NCI-H146 treated with DMSO at 0.1 percent for 48 hours (cell line): ENCODE data around the gene PTCH1.

ENCODE experiments used
- DNase-seq: peaks from one replicate; lab custom pipeline; 2025; ENCODE audit not compliant: unreplicated experiment; lab: John Stamatoyannopoulos, UW

The PTCH1 gene

GRCh38 chr9:95516734-95517558 is at the start of gene PTCH1:
PTCH1 (minus strand) TSS chr9:95516971.
- DNase-seq, result no peak

DNA sequence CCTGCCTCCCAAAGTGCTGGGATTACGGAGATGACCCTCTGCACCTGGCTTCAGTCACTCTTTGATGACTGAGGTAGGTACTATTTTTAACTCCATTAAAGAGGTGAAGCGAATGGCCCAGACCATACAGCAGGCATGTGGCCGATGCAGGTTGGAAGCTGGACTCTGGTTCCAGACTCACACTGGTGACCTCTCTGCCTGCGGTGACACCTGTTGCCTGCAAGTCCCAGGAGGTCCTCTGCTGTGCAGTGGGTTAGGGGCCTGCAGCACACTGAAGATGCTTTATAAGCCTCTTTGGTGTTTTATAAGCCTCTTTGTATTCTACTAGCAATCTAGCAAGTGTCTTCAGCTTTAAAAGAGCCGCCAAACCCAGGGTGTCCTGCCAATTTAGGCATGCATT is 49.2 kb upstream of the PTCH1 start:
- no peak for DNase-seq

DNA sequence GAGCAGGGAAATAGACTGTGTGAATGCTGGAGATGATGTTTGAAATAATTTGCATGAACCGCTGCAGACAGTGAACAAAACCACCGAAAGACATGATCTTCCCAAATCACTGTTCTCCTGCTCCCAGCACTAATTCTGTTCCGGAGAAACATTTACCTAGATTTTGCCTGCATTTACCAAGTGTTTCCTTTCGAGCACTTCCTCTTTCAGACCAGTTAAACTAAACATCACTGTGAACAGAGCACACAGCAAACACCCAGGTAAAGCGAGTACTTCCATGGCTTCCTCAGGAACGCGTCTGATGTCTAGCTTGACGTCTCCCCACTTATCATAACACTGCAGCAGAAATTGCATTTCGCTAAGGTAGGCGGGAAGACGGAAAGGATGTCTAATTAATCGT is 45.1 kb upstream of the PTCH1 start:
- DNase-seq, result no peak

DNA sequence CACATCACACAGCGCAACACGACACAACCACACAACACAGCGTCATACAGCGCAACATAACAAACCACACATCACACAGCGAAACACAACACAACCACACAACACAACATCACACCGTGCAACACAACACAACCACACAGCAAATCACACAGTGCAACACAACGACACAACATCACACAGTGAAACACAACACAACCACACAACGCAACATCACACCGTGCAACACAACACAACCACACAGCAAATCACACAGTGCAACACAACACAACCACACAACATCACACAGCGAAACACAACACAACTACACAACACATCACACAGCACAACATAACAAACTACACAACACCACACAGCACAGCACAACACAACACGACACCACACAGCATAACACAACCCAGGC is 40.4 kb upstream of the PTCH1 start:
- no peak for DNase-seq

GRCh38 chr9:95556521-95556920 is 39.8 kb upstream of the PTCH1 start:
- no peak for DNase-seq

- no peak for DNase-seq
Measured at GRCh38 chr9:95552814-95553546, 36.2 kb upstream of the PTCH1 start.

DNA sequence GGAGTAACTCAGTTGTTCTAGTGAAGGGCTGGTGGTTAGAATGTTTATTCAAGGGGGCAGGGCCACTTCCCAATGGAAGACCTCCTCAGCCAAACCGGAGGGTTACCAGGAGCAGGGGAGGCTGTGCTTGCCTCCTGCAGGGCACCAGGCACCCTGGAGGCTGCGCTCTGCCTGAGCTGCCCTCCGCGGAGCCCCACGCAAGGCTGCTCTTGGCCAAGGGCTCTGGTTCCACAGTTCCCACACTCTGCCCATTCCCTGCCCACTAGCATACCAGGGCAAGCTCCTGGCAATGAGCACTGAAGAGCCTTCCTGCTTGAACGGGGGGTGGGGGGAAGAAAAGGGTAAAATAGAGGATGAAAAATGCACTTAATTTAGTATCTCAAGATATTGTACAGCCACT is 35.5 kb upstream of the PTCH1 start:
- DNase-seq, result no peak

DNA sequence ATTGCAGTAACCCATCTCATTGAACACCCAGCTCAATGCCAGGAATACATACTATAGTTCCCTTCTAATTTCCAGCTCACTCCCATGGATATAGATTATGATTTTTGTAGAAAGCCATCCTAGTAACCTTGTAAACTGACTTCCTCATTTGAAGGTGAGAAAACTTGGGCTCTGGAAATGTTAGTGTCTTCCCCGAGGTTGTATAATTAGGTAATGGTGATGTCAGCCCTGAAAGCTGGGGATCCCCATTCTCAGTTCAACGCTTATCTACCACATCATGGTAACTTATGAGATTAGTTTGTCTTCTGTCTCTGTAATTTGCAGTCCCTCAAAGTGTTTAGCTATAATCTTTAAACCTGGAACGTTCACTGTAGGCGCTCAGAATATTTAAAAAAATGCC is 34.6 kb upstream of the PTCH1 start:
- DNase-seq, result no peak

DNA sequence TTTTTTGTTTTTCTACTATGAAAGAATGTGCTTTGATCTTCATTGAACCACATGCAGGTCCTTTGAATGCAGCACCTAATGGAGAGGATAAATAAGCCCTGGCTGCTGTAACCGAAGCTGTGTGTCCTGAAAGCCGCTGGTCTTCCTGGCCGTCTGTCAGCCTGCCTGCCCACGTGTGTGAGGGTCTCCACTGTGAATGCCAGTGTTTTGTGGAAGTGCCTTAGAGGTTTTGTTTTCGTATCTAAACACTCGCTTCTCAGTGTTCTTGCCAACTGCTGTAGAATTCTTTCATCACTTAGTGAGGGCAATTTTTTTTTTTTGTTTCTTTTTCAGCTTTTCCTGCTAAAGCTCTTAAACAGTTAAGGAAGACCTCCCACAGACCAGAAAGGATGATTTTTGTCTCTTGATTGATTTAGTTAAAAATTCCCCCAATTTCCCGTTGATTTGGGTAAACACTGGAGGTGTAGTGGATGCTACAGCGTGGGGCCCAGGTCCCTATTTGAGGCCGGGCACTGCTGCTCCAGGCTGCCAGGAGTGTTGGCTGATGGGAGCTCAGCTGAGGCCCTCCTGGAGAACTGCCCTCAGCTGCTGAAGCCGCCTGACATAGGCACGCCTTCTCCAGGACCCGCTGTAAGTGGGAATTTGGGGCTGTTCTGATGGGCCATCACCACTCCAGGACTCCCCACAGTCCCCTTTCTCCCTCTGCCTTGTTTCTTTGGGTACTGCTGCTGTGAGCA is 29.2 kb upstream of the PTCH1 start:
- no peak for DNase-seq

GRCh38 chr9:95533996-95534680 is 17.4 kb upstream of the PTCH1 start:
- no peak for DNase-seq

GRCh38 chr9:95529910-95530309 is 13.1 kb upstream of the PTCH1 start:
- DNase-seq, result no peak

- no peak for DNase-seq
Measured at GRCh38 chr9:95528908-95529502, 12.2 kb upstream of the PTCH1 start.

DNA sequence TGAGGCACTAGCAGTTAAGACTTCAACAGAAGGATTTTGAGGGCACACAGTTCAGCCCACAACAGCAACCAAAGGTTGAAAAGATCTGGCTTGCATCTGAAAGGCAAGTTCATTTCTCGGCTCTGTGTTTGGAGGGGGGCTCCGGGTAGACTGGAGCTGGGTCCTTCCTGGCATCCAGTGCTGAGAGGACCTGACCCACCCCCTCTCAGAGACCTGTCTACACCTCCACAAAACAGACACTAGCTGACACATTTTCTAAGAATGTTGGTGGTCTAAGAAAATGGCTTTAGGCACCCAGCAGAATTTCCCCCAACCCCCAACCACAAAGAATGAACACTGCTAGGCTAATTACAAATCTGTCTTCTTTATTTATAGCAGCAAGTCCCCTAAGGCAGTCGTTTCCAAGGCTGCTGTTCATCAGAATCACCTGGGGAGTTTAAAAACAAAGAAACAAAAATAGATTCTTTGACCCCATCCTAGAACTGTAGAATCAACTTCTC is 6.2 kb upstream of the PTCH1 start:
- DNase-seq, result no peak

GRCh38 chr9:95521699-95522098 is 4.9 kb upstream of the PTCH1 start:
- no peak for DNase-seq

DNA sequence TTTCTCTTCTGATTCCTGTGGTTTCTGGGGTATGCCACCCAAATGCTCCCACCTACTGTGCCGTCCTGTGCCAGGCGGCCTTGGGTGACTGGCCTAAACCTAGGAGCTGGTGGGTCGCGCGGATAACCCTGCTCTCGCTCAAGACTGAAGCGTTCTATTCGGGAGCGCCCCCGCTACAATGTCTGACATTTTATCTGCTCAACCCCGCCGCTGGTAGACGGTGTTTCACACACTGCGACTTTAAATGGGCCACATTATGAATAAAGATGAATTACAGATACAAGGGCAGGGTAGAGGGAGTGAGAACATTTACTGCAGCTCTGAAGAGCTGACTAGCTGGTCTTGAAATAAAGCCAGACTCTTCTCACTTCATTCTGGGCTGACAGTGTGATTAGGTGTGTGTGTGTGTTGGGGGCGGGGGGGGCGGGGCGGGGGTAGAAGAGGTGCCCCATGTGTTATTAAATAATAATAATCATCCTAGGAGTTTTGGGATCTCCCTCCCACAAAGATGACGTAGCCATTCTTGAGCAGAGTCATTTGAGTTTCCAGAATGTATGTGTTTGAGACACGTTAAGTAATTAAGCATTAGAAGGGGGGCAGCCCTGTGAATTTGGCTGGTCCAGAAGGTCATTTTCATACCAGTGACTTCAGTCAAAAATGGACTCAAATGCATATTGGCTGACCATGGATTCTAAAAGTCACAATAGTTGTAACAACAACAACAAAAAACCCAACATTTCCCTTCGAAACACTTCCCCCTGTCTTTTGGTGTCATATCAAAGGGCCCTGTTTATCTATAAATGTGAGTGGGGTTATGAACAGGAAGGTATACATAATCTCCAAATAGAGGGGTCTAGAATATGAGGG is 1.0 kb upstream of the PTCH1 start:
- no peak for DNase-seq

- DNase-seq, result no peak
Measured at GRCh38 chr9:95516221-95516733, 494 bp downstream of the PTCH1 start.

DNA sequence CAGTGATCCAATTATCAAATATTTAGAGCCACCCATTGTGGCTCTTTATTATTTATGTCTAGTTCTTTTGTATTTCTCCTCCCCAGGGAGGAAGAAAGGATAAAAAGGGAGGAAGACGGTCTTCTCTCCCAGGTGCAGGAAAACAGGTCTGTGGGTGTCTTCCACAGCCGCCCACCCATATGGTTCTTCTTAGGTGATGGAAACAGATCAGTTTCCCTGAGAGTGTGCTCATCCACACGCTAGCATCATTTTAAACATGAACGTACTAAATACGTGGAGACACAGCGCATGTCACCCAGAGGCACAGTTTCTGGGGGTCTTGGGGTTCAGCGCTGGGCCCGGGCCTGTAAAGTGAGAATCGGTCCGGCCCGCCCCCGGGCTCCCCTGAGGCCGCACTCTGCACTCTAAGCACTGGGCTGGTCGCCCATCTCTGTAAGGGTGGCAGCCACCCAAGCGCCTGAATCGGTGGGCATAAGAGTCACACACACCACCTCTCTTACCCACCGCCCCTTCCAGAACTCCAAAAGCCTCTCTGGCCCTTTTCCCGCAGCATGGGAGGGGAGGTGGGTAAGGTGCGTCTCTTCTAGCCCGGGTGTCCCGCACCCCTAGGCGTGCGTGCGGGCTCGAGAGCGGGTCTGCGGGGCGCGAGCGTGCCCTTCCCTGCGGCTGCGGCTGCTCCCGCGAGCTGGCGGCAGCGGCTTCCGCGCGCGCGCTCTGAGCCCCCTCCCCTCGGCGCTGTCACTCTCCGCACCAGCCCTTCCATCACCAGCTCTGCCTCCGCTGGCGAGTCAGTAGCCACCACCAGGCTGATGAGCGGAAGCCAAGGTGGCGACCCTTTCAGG is 1.3 kb downstream of the PTCH1 start:
- DNase-seq, result no peak

DNA sequence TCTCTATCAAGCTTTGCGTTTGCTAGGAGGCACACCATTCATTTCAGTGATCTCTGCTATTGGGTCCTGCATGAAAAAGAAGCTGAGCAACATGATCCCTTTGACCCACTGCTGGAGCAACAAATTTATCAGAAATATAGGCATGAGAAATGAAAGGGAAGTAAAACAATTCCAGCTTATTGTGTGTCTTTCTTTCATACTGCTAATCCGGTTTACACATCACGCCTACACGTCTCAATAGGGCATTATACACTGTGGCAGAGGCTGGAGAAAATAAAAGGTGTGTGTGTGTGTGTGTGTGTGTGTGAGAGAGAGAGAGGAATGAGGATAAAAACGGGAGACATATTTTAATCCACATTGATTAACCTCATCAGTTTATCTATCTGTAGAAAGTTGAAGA is 2.4 kb downstream of the PTCH1 start:
- DNase-seq, result no peak

- DNase-seq, result no peak
Measured at GRCh38 chr9:95513711-95514110, 3.1 kb downstream of the PTCH1 start.
